HFF-Myc (cell line): ENCODE data around the gene CRYBA2.

Source experiments
- DNase-seq: peaks from one replicate; pipeline ENCODE4 v3.0.0-alpha.2; 2011; ENCODE audit warnings: low read depth; ENCODE audit errors: extremely low read depth
- H3K4me3 ChIP-seq: replicated peaks from 2 replicates; pipeline ENCODE4 v1.5.1; 2011; ENCODE audit warnings: low read depth, mild to moderate bottlenecking, control low read depth, low read length
- TF ChIP-seq, protein P1 (sequence below): IDR thresholded peaks from 2 replicates; pipeline ENCODE4 v1.5.1; 2012; ENCODE audit warnings: mild to moderate bottlenecking, low read depth, low read length, control low read depth; ENCODE audit errors: missing control alignments

CRYBA2 gene

DNA sequence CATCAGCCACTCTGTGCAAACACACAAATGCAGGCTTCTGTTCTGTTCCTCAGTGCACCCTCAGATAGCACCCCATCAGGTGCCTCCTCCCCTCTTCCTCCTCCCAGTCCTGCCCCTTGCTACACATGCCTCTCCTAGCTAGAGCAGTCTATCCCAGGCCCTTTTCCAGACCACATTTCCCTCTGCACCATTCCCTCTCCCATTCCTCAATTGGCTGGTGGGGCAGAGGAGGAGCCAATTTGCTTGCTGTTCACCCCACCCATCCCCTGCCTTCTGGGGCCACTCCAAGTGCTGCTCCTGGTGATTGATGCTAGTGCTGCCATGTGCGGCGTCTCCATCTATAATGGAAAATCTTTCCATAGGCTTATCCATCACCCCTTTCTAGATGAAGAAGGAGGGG, 42.7 kb upstream of the CRYBA2 start:
- DNase-seq, result no peak

DNA sequence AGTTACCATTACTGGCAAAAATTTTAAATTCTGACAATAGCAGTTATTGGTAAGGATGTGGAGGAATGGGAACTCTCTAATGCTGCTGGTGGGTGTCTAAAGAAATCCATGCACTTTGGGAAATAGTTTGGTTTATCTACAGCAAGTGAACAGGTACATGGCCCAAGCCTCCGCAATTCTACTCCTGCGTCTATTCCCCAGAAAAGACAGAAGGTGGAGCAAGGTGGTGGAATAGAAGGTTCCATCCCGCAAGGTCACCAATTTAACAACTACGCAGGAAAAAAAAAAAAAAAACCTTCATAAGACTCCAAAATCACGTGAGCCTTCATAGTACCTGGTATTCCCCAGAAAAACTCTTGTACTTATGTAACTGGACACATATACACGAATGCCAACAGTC, 41.6 kb upstream of the CRYBA2 start:
- TF ChIP-seq, protein P1, sequence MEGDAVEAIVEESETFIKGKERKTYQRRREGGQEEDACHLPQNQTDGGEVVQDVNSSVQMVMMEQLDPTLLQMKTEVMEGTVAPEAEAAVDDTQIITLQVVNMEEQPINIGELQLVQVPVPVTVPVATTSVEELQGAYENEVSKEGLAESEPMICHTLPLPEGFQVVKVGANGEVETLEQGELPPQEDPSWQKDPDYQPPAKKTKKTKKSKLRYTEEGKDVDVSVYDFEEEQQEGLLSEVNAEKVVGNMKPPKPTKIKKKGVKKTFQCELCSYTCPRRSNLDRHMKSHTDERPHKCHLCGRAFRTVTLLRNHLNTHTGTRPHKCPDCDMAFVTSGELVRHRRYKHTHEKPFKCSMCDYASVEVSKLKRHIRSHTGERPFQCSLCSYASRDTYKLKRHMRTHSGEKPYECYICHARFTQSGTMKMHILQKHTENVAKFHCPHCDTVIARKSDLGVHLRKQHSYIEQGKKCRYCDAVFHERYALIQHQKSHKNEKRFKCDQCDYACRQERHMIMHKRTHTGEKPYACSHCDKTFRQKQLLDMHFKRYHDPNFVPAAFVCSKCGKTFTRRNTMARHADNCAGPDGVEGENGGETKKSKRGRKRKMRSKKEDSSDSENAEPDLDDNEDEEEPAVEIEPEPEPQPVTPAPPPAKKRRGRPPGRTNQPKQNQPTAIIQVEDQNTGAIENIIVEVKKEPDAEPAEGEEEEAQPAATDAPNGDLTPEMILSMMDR, result no peak
- no peak overlapping the region for H3K4me3 ChIP-seq
- DNase-seq, result no peak

More for the DNA sequence above, 42.7 kb upstream of the CRYBA2 start:
- TF ChIP-seq, protein P1, result no peak
- no peak overlapping the region for H3K4me3 ChIP-seq

DNA sequence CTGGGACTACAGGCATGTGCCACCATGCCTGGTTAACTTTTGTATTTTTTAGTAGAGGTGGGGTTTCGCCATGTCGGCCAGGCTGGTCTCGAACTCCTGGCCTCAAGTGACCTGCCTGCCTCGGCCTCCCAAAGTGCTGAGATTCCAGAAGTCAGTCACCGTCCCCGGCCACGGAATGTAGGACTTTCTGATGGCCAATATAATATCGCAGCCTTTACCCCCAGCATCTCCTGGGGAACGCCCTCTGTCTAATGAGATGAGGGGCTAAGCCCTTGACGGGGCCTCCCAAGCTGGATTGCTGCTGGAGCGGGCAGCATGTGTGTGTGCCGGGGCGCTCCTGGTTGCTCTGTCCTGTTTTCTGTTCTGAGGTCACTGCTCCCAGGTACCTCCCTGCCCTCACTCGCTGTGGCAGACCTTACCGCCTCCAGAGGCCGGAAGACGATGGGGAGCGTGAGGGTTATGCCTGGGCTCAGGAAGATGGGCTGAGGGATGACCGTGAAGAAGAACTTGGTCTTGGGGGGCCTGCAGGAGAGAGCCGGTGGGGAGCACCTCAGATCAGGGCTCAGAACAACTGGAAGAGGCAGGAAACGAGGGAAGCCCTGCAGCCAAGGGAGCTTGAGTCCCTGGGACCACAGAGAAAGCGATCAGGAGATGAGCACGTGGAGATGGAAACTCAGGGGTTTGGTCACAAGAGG, 39.0 kb upstream of the CRYBA2 start:
- no peak overlapping the region for H3K4me3 ChIP-seq
- no peak for DNase-seq
- TF ChIP-seq, protein P1, result no peak

DNA sequence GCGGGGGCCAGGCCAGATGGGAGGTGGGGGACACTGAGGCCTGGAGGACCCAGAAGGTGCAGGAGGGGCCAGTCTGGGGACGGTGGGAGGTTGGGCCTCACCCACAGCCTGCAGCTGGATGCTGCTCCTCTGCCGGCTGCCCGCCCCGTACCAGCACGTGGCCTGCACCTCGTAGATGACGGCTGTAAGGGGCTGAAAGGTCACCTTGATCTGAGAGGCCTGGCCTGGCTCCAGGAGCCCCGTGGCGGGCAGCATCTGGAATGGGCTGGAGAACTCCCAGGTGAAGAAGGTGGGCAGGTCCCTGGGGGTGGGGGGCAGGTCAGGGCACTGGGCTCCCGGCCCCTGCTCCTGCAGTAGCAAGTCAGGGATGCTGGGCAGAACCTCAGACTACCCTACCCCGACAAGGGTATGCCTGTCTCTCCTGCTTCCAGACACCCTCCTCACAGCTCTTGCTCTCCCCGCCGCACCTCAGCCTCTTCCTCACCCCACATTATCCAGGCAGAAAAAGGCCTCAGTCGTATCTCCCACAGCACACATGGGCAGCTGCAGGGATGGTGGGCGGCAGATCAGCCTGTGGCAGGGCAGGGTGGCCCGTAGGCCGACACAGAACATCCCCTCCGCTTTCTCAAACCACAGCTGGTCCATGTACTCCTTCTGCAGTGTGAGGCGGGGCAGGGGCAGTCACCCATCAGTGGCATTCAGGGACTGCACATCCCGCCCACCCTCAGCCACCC, 38.0 kb upstream of the CRYBA2 start:
- TF ChIP-seq, protein P1, result no peak
- no peak overlapping the region for H3K4me3 ChIP-seq
- DNase-seq, result no peak

DNA sequence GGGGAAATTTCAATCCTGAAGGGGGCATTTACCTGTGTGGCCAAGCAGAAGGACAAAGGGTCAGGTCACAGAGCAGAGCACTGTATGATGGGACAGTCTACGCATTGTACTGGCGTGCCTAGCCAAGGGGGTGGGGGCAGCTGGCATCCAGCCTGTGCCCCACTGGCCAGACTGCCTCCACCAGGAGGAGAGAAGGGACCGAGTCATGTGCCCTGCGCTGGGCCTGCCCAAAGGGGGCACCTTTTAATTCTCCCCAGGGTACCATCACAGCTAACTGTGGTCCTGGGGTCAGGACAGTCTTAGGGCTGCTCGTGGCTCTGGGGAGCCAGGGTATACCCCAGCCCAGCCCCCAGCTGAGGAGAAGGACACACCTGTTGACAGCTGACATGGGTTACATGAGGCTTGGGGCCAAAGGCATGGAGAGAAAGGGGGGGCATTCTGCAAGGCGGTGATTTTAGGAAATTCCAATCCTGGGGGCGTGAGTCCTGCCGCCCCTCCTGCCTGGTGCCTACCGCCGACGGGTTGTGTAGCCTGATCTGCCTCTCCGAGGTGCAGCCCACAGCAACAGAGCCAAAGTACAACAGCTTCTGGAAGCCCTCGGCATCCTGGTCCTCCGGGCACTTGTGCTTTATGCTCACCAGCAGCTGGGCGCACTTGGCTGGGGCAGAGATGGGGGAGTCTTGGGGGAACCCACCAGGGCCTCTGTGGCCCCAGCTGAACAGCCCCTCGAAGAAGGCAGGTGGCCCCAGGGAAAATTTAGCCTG, 37.1 kb upstream of the CRYBA2 start:
- no peak for DNase-seq
- TF ChIP-seq, protein P1, result no peak
- no peak overlapping the region for H3K4me3 ChIP-seq

DNA sequence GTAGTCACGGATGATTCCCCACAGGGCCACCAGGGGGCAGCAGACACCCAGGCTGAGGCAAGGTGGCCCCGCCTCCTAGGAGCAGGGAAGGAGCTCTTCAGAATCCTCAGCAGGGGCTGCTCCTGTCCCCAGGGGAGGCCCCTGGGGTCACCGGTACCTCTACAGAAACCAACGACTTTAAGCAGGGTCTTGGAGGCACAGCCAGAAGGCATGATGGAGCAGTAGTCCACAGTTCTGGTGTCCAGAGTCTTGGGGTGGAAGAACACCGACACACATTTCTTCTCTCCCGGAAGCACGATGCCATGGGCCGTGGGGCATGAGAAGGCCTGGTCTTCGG, 36.6 kb upstream of the CRYBA2 start:
- H3K4me3 ChIP-seq, result no peak overlapping the region
- DNase-seq, result peak; percentile 14
- TF ChIP-seq, protein P1, result peak; percentile 97
